Fibroblast of pulmonary artery (primary cell): Measurements from ENCODE around the gene EXT2.

Experiments used
- DNase-seq: peaks from one replicate; pipeline ENCODE4 v3.0.0-alpha.2; 2010; ENCODE audit warnings: low read depth
- H3K4me3 ChIP-seq: replicated peaks from 2 replicates; pipeline ENCODE4 v1.5.1; 2011; ENCODE audit warnings: low read depth, mild to moderate bottlenecking, control low read depth, low read length, moderate library complexity
- CTCF ChIP-seq: IDR thresholded peaks from 2 replicates; pipeline ENCODE4 v1.5.1; 2011; ENCODE audit warnings: mild to moderate bottlenecking, control low read depth, low read length, inconsistent platforms; ENCODE audit errors: missing control alignments

EXT2 gene

GRCh38 chr11:44157019-44157418 lies 61.5 kb downstream of the EXT2 start:
- TF ChIP-seq CTCF: no peak
- no peak overlapping the region for H3K4me3 ChIP-seq
- DNase-seq: no peak

GRCh38 chr11:44158384-44158783 lies 62.9 kb downstream of the EXT2 start:
- H3K4me3 ChIP-seq: no peak overlapping the region
- no peak for TF ChIP-seq CTCF
- no peak for DNase-seq

- TF ChIP-seq CTCF: no peak
- H3K4me3 ChIP-seq: no peak overlapping the region
- DNase-seq: no peak
Observed at GRCh38 chr11:44159848-44160721, 64.6 kb downstream of the EXT2 start.

GRCh38 chr11:44162004-44162403 lies 66.5 kb downstream of the EXT2 start:
- TF ChIP-seq CTCF: no peak
- DNase-seq: no peak
- H3K4me3 ChIP-seq: no peak overlapping the region

- no peak for TF ChIP-seq CTCF
- no peak overlapping the region for H3K4me3 ChIP-seq
- no peak for DNase-seq
Observed at GRCh38 chr11:44162662-44163061, 67.2 kb downstream of the EXT2 start.

GRCh38 chr11:44165432-44165831 lies 70.0 kb downstream of the EXT2 start:
- TF ChIP-seq CTCF: no peak
- DNase-seq: no peak
- H3K4me3 ChIP-seq: no peak overlapping the region

- H3K4me3 ChIP-seq: no peak overlapping the region
- DNase-seq: no peak
- no peak for TF ChIP-seq CTCF
Observed at GRCh38 chr11:44167046-44167445, 71.6 kb downstream of the EXT2 start.
